A673 (cell line): ENCODE results near the gene FILIP1. TPM values are rescaled to one million over a fixed set of nuclear protein-coding genes. Genes with fewer than 3 reads are reported as not detected.

Source experiments
- BruUV-seq: library from RNA; stranded (reverse); fragments of 400-500 nt; replicated peaks from 2 replicates; lab custom pipeline; 2021; lab: Mats Ljungman, UMichigan
- CTCF ChIA-PET: fragments of 300-600 bp; sonication (Branson Sonifier 250); formaldehyde crosslinking; loops from one replicate; lab custom pipeline; 2022; ENCODE audit warnings: antibody characterized with exemption; lab: Charles Lee
- POLR2A ChIA-PET: fragments of 300-600 bp; sonication (Branson Sonifier 250); formaldehyde crosslinking; loops from one replicate; lab custom pipeline; 2022; ENCODE audit warnings: antibody characterized with exemption; ENCODE audit not compliant: low non-redundant PET; lab: Charles Lee
- DNase-seq: peaks from one replicate; pipeline ENCODE4 v3.0.0-alpha.2; 2015; ENCODE audit warnings: low spot score
- H3K27ac ChIP-seq: fragments of 200-600 bp; sonication (generic); 2 replicates; pipeline ENCODE4 v1.5.1; 2016; ENCODE audit warnings: mixed run types, low read depth, mild to moderate bottlenecking, mixed read lengths, antibody characterized with exemption, low read length; ENCODE audit not compliant: poor library complexity, severe bottlenecking
- H3K27me3 ChIP-seq: fragments of 200-600 bp; sonication (generic); replicated peaks from 2 replicates; pipeline ENCODE4 v1.6.1; 2017; ENCODE audit warnings: mixed run types, low read depth, mild to moderate bottlenecking, mixed read lengths, antibody characterized with exemption, low read length; ENCODE audit not compliant: insufficient read depth, poor library complexity
- H3K36me3 ChIP-seq: fragments of 200-600 bp; sonication (generic); 2 replicates; pipeline ENCODE4 v1.6.1; 2016; ENCODE audit warnings: mixed run types, mild to moderate bottlenecking, mixed read lengths, antibody characterized with exemption, low read length; ENCODE audit not compliant: insufficient read depth, poor library complexity, severe bottlenecking
- H3K4me1 ChIP-seq: fragments of 200-600 bp; sonication (generic); 2 replicates; pipeline ENCODE4 v1.6.1; 2017; ENCODE audit warnings: mixed run types, mild to moderate bottlenecking, mixed read lengths, antibody characterized with exemption, low read length; ENCODE audit not compliant: insufficient read depth, poor library complexity, severe bottlenecking
- H3K4me3 ChIP-seq: fragments of 200-600 bp; sonication (generic); 2 replicates; pipeline ENCODE4 v1.5.1; 2016; ENCODE audit warnings: low read depth, mixed run types, mild to moderate bottlenecking, mixed read lengths, low read length; ENCODE audit not compliant: poor library complexity, severe bottlenecking
- H3K9me3 ChIP-seq: fragments of 200-600 bp; sonication (generic); 2 replicates; pipeline ENCODE4 v1.6.1; 2016; ENCODE audit warnings: mixed run types, low read depth, mild to moderate bottlenecking, mixed read lengths, antibody characterized with exemption, low read length; ENCODE audit not compliant: poor library complexity, severe bottlenecking
- CTCF ChIP-seq: fragments of 300-800, 200-600 bp; sonication (generic); conservative IDR thresholded peaks from 2 replicates; pipeline ENCODE4 v1.5.1; 2017; ENCODE audit warnings: low read depth, mild to moderate bottlenecking, antibody characterized with exemption, low read length, moderate library complexity, mixed read lengths
- EZH2 ChIP-seq: fragments of 200-600 bp; sonication (generic); IDR thresholded peaks from 2 replicates; pipeline ENCODE4 v1.6.1; 2017; ENCODE audit warnings: borderline replicate concordance, low read depth, mild to moderate bottlenecking, mixed read lengths, antibody characterized with exemption, low read length; ENCODE audit not compliant: poor library complexity, severe bottlenecking
- intact Hi-C: fragments of 100-400 bp; cut with micrococcal nuclease; formaldehyde crosslinking; loops from one replicate; pipeline ENCODE4 v1.10.0; 2022; ENCODE audit not compliant: unreplicated experiment
- total RNA-seq: library from RNA; stranded (reverse); gene quantifications from 2 replicates; pipeline ENCODE4 v1.2.3, GENCODE V29; 2021

The FILIP1 gene
- total RNA-seq, 1 experiment from 2014 or later, result 0.32 TPM

GRCh38 chr6:75460681-75461080 lies 32.9 kb downstream of the FILIP1 start:
- ChIA-PET CTCF (no interaction called here), POLR2A (no interaction called here)
- DNase-seq, result no peak
- Histone ChIP-seq H3K9me3 (no peaks in the 10 kb centered on the region), H3K27me3 (no peaks in the 10 kb centered on the region), H3K36me3 (no peaks in the 10 kb centered on the region), H3K27ac (no peak overlapping the region), H3K4me3 (no peak overlapping the region), H3K4me1 (peaks cover 6% of the 10 kb centered on the region)
- no TSS peak for BruUV-seq
- TF ChIP-seq EZH2 (no peak), CTCF (no peak)
- intact Hi-C loops, result no loop called here

GRCh38 chr6:75458895-75459294 lies 34.7 kb downstream of the FILIP1 start:
- CTCF ChIA-PET, result no interaction called here

GRCh38 chr6:75450903-75451302 lies 42.7 kb downstream of the FILIP1 start:
- no peaks in the 10 kb centered on the region for H3K9me3 ChIP-seq
- CTCF ChIA-PET, result no interaction called here
- POLR2A ChIA-PET, result no interaction called here
- no peaks in the 10 kb centered on the region for H3K27me3 ChIP-seq
- no peaks in the 10 kb centered on the region for H3K36me3 ChIP-seq
- DNase-seq, result no peak
- no peak overlapping the region for H3K4me3 ChIP-seq
- H3K27ac ChIP-seq, result no peak overlapping the region
- TF ChIP-seq EZH2 (no peak), CTCF (no peak)
- BruUV-seq, result no TSS peak
- no peaks in the 10 kb centered on the region for H3K4me1 ChIP-seq
- intact Hi-C loops, result no loop called here

More at GRCh38 chr6:75458895-75459294, 34.7 kb downstream of the FILIP1 start:
- intact Hi-C loops, result no loop called here
- Histone ChIP-seq H3K36me3 (no peaks in the 10 kb centered on the region), H3K27ac (no peak overlapping the region), H3K4me1 (peaks cover 6% of the 10 kb centered on the region), H3K9me3 (no peaks in the 10 kb centered on the region), H3K27me3 (no peaks in the 10 kb centered on the region), H3K4me3 (no peak overlapping the region)
- no TSS peak for BruUV-seq
- POLR2A ChIA-PET, result no interaction called here
- no peak for DNase-seq
- no peak for TF ChIP-seq EZH2
- TF ChIP-seq CTCF, result no peak
